Mucosa of descending colon (tissue), 3 donors: ENCODE measurements around the gene ANKRD55. TPM values are rescaled to one million over a fixed set of nuclear protein-coding genes. Genes with fewer than 3 reads are reported as not detected.
"Not testable (repeated sequence)": the region's sequence is repeated elsewhere in the genome, so short reads cannot be mapped to it uniquely, and the experiment has no call there.

ENCODE experiments used
- ATAC-seq: fragments of 200-7000 bp; cut with Tn5 transposase; one replicate; pipeline ENCODE4 v1.9.1; 2020; ENCODE audit warnings: mild to moderate bottlenecking, moderate library complexity
- DNase-seq, 3 donors: peaks; one replicate each; pipeline ENCODE4 v3.0.0-alpha.2; 2020
- H3K36me3 ChIP-seq: fragments of 200-600 bp; one replicate; pipeline ENCODE4 v1.8.0; 2021; ENCODE audit warnings: low read depth, mild to moderate bottlenecking
- H3K4me1 ChIP-seq: fragments of 200-600 bp; one replicate; pipeline ENCODE4 v1.8.0; 2021; ENCODE audit warnings: low read depth, mild to moderate bottlenecking
- H3K4me3 ChIP-seq: fragments of 200-600 bp; one replicate; pipeline ENCODE4 v1.8.0; 2021; ENCODE audit warnings: mild to moderate bottlenecking
- H3K9me3 ChIP-seq: fragments of 200-600 bp; one replicate; pipeline ENCODE4 v1.8.0; 2021; ENCODE audit warnings: mild to moderate bottlenecking
- intact Hi-C, 2 donors: fragments of 100-400 bp; cut with DNase I in 1 of 2; cut with micrococcal nuclease in 1 of 2; formaldehyde crosslinking; loops; one replicate each; pipeline versions ENCODE4 v1.11.0 to v1.11.1; 2022; cut with DNase I, micrococcal nuclease
- total RNA-seq, 3 donors: library from RNA; stranded (reverse); fragmentation: NEBNext Ultra II Directional in 2 of 3; extraction: Animal tissue kit (Norgen Biotek cat#: 25700) in 2 of 3; gene quantifications; one replicate each; pipeline versions ENCODE4 v1.2.1 to v1.2.4, GENCODE V29; 2021 to 2023
- TF ChIP-seq, protein P1 (sequence below): fragments of 200-600 bp; IDR thresholded peaks from one replicate; pipeline ENCODE4 v1.8.0; 2022; ENCODE audit warnings: antibody characterized with exemption, mild to moderate bottlenecking
- donor health status: DM: no; HTN: no; CAD: no; lungs with moderate emphysema.
- donor health status: DM: no; HTN: no; CAD: no.
- donor health status: DM: no; HTN: yes; CAD: no.

The ANKRD55 gene
- total RNA-seq, 3 donors from 2014 or later: 0.31 TPM; not detected in 2

DNA sequence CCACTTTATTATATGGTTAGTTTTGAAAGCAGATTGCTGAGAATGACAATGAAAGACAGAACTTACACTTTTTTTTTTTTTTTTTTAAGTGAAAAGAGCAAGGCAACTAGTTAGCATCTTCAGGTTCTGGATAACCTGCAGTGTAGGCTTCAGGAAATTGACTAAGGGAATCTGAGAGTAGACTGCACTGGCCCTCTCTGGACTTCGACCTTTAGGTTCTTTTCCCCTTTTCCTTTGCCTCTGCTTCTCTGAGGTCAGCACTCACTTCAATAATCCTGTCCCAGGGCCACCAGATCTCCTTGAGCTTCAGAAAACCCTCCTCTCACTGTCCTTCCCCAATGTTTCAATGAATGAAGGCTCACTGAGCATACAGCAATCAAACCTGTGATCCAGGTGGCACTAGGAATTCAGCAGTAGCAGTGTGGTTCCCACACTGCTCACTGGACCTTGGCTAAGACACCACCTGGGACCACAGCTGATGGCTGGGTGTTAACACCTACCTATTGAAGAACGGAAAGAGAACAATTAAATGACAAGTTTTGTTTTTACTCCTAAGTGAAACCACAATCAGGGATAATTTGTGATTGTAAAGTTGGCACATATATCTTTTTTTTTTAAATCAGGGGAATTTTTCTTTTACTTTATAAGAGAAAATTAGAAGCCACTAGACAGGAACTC lies 152.6 kb downstream of the ANKRD55 start:
- Histone ChIP-seq H3K36me3 (no peaks in the 10 kb centered on the region), H3K4me3 (no peak overlapping the region), H3K4me1 (peaks cover 6% of the 10 kb centered on the region), H3K9me3 (no peaks in the 10 kb centered on the region)
- TF ChIP-seq, protein P1, sequence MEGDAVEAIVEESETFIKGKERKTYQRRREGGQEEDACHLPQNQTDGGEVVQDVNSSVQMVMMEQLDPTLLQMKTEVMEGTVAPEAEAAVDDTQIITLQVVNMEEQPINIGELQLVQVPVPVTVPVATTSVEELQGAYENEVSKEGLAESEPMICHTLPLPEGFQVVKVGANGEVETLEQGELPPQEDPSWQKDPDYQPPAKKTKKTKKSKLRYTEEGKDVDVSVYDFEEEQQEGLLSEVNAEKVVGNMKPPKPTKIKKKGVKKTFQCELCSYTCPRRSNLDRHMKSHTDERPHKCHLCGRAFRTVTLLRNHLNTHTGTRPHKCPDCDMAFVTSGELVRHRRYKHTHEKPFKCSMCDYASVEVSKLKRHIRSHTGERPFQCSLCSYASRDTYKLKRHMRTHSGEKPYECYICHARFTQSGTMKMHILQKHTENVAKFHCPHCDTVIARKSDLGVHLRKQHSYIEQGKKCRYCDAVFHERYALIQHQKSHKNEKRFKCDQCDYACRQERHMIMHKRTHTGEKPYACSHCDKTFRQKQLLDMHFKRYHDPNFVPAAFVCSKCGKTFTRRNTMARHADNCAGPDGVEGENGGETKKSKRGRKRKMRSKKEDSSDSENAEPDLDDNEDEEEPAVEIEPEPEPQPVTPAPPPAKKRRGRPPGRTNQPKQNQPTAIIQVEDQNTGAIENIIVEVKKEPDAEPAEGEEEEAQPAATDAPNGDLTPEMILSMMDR: no peak
- ATAC-seq (peak; percentile 34), DNase-seq (no peak)
- intact Hi-C loops: no loop called here

DNA sequence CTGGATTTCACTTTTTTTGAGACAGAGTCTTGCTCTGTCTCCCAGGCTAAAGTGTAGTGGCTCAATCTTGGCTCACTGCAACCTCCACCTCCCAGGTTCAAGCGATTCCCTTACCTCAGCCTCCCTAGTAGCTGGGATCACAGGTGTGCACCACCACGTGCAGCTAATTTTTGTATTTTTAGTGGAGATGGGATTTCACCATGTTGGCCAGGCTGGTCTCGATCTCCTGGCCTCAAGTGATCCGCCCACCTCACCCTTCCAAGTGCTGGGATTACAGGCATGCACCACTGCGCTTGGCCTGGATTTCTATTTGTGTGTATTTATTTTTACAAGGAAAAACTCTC lies 154.0 kb downstream of the ANKRD55 start:
- H3K36me3 ChIP-seq, intact Hi-C loops, H3K9me3 ChIP-seq, H3K4me1 ChIP-seq, H3K4me3 ChIP-seq, ATAC-seq, DNase-seq: not testable (repeated sequence)

DNA sequence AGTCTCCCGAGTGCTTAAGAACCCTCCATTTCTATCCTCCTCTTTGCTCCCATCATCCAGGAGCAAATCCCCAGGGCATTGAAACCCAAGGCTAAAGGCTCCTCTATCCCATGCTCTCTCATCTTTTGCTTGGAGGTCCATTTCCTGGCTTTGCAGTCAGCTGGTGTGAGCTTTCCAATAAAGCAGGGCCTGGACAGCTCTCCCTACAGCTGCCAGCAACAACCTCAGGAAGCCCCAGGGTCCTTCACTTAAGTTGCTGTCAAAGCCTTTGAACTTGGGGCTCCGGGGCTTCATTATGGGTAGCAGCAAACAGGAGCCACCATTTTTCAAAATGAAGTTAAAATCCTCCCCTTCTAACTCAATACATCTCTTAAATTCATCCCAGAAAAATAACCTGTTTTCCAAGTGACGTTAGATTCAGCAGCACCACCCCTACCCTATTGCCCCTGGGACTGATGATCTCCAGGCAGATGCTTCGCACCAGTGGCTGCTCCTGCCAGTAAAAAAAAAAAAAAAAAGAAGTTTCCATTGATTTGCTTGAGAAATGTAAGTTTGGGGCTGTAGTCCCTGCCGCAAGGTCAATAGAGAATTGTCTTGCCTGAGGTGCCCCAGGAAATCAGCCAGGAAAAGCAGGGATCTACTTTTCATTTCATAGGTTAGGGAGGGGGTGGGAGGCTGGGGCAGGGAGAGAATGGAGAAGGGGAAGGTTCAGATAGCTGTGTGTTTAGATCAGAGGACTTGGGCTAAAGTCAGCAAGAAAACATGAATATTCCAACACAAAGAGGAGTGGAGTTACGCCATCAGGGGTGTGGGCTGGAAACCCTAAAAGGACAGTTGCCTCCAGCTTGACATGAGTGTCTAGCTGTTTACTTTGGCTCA lies 154.6 kb downstream of the ANKRD55 start:
- TF ChIP-seq, protein P1: no peak
- DNase-seq (peak in 1 of 3 donors; percentile 21), ATAC-seq (peak; percentile 27)
- Histone ChIP-seq H3K36me3 (no peaks in the 10 kb centered on the region), H3K4me3 (no peak overlapping the region), H3K9me3 (no peaks in the 10 kb centered on the region), H3K4me1 (peaks cover 6% of the 10 kb centered on the region)
- intact Hi-C loops: no loop called here

DNA sequence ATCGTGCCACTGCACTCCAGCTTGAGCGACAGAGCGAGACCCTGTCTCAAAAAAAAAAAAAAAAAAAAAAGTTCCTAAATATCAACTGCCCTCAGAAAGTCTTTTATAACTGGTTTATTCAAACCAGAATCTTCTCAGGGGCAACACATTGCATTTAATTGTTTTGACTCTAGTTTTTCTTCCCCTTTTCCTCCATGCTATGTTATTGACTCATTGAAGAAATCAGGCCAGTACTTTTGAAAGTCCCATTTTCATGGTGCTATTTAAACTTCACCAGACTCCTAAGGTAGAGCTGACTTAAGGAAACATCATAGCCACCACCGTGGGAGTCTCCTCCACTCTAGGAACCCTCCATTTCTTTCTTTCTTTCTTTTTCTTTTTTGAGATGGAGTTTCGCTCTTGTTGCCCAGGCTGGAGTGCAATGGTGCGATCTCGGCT lies 155.3 kb downstream of the ANKRD55 start:
- intact Hi-C loops: no loop called here

DNA sequence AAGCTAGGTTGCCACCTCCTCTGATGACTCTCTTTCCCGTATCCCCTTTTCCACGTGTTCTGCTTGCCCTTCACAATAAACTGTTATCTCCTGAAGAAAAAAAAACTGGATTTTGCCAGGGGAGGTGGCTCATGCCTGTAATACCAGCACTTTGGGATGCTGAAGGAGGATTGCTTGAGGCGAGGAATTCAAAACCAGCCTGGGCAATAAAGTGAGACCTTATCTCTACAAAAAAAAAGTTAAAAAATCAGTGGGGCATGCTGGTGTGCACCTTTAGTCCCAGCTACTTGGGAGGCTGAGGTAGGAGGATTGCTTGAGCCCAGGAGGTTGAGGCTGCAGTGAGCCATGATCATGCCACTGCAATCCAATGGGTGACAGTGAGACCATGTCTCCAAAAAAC lies 156.6 kb downstream of the ANKRD55 start:
- Histone ChIP-seq H3K36me3 (no peaks in the 10 kb centered on the region), H3K4me3 (no peak overlapping the region), H3K9me3 (no peaks in the 10 kb centered on the region), H3K4me1 (peaks cover 6% of the 10 kb centered on the region)
- intact Hi-C loops: no loop called here
- DNase-seq (no peak), ATAC-seq (no peak)
- TF ChIP-seq, protein P1: no peak

More for the DNA sequence above, 155.3 kb downstream of the ANKRD55 start:
- no peaks in the 10 kb centered on the region for H3K9me3 ChIP-seq
- ATAC-seq (no peak), DNase-seq (no peak)
- H3K36me3 ChIP-seq: no peaks in the 10 kb centered on the region
- H3K4me3 ChIP-seq: no peak overlapping the region
- peaks cover 6% of the 10 kb centered on the region for H3K4me1 ChIP-seq
- TF ChIP-seq, protein P1: no peak

DNA sequence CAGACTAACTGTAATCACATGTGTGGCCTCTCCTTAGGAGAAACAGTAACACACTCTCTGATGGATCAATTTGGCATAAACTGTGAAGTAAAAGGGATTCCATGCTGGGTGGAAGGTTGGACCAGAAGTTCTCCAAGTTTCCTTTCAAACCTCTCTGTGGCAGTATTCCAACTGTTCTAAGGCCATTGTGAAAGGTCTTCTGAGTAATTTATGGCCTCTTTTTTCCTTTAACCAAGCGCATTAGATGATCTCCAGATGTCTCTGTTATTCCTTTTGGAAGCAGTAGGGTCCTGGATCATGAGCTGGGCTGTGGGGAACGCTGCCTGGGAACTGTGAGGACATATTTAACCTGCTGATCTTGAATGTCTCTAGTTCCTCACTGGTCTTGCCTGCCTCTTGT lies 157.8 kb downstream of the ANKRD55 start:
- H3K36me3 ChIP-seq: no peaks in the 10 kb centered on the region
- intact Hi-C loops: no loop called here
- peak in 1 of 3 donors; percentile 18 for DNase-seq
- peak; percentile 46 for ATAC-seq
- no peaks in the 10 kb centered on the region for H3K4me1 ChIP-seq
- TF ChIP-seq, protein P1: no peak
- H3K9me3 ChIP-seq: no peaks in the 10 kb centered on the region
- H3K4me3 ChIP-seq: no peak overlapping the region
